Mucosa of descending colon (tissue), 3 donors: ENCODE results near the gene PILRA. TPM values are rescaled to one million over a fixed set of nuclear protein-coding genes. Genes with fewer than 3 reads are reported as not detected.
"Not testable (repeated sequence)": the region's sequence is repeated elsewhere in the genome, so short reads cannot be mapped to it uniquely, and the experiment has no call there.

Experiments
- ATAC-seq: fragments of 200-7000 bp; cut with Tn5 transposase; one replicate; pipeline ENCODE4 v1.9.1; 2020; ENCODE audit warnings: mild to moderate bottlenecking, moderate library complexity
- DNase-seq, 3 donors: peaks; one replicate each; pipeline ENCODE4 v3.0.0-alpha.2; 2020
- H3K36me3 ChIP-seq: fragments of 200-600 bp; one replicate; pipeline ENCODE4 v1.8.0; 2021; ENCODE audit warnings: low read depth, mild to moderate bottlenecking
- H3K4me1 ChIP-seq: fragments of 200-600 bp; one replicate; pipeline ENCODE4 v1.8.0; 2021; ENCODE audit warnings: low read depth, mild to moderate bottlenecking
- H3K4me3 ChIP-seq: fragments of 200-600 bp; one replicate; pipeline ENCODE4 v1.8.0; 2021; ENCODE audit warnings: mild to moderate bottlenecking
- H3K9me3 ChIP-seq: fragments of 200-600 bp; one replicate; pipeline ENCODE4 v1.8.0; 2021; ENCODE audit warnings: mild to moderate bottlenecking
- intact Hi-C, 2 donors: fragments of 100-400 bp; cut with DNase I in 1 of 2; cut with micrococcal nuclease in 1 of 2; formaldehyde crosslinking; loops; one replicate each; pipeline versions ENCODE4 v1.11.0 to v1.11.1; 2022; cut with DNase I, micrococcal nuclease
- total RNA-seq, 3 donors: library from RNA; stranded (reverse); fragmentation: NEBNext Ultra II Directional in 2 of 3; extraction: Animal tissue kit (Norgen Biotek cat#: 25700) in 2 of 3; gene quantifications; one replicate each; pipeline versions ENCODE4 v1.2.1 to v1.2.4, GENCODE V29; 2021 to 2023
- TF ChIP-seq, protein P1 (sequence below): fragments of 200-600 bp; IDR thresholded peaks from one replicate; pipeline ENCODE4 v1.8.0; 2022; ENCODE audit warnings: antibody characterized with exemption, mild to moderate bottlenecking
- donor health status: DM: no; HTN: no; CAD: no; lungs with moderate emphysema.
- donor health status: DM: no; HTN: no; CAD: no.
- donor health status: DM: no; HTN: yes; CAD: no.

Gene PILRA
- total RNA-seq, 3 donors from 2014 or later, result 4.2 to 15.9 (median 7.8) TPM

DNA sequence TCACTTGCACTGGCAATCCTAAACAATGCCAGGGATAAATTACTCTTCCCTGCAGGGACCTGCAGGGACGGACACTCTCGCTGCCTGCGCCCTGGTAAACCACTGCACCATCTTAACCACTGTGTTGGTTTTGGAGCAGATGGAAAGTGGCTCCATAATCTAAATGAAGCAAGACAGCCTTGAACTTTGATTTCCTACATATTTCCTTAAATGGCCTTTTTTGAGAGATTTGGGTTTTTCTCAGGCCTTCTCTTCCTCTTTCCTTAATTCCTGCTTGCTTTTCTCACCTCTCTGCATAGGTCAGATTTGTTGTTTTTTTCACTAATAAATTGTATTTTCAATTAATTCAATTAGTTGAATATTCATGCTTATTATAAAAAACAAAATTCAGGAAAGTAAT is 2.8 kb downstream of the PILRA start:
- Histone ChIP-seq H3K4me3 (no peak overlapping the region), H3K36me3 (no peaks in the 10 kb centered on the region), H3K9me3 (no peaks in the 10 kb centered on the region), H3K4me1 (peaks cover 6% of the 10 kb centered on the region)
- intact Hi-C loops, result no loop called here
- ATAC-seq, result no peak
- DNase-seq, result no peak
- TF ChIP-seq, protein P1, sequence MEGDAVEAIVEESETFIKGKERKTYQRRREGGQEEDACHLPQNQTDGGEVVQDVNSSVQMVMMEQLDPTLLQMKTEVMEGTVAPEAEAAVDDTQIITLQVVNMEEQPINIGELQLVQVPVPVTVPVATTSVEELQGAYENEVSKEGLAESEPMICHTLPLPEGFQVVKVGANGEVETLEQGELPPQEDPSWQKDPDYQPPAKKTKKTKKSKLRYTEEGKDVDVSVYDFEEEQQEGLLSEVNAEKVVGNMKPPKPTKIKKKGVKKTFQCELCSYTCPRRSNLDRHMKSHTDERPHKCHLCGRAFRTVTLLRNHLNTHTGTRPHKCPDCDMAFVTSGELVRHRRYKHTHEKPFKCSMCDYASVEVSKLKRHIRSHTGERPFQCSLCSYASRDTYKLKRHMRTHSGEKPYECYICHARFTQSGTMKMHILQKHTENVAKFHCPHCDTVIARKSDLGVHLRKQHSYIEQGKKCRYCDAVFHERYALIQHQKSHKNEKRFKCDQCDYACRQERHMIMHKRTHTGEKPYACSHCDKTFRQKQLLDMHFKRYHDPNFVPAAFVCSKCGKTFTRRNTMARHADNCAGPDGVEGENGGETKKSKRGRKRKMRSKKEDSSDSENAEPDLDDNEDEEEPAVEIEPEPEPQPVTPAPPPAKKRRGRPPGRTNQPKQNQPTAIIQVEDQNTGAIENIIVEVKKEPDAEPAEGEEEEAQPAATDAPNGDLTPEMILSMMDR, result no peak

DNA sequence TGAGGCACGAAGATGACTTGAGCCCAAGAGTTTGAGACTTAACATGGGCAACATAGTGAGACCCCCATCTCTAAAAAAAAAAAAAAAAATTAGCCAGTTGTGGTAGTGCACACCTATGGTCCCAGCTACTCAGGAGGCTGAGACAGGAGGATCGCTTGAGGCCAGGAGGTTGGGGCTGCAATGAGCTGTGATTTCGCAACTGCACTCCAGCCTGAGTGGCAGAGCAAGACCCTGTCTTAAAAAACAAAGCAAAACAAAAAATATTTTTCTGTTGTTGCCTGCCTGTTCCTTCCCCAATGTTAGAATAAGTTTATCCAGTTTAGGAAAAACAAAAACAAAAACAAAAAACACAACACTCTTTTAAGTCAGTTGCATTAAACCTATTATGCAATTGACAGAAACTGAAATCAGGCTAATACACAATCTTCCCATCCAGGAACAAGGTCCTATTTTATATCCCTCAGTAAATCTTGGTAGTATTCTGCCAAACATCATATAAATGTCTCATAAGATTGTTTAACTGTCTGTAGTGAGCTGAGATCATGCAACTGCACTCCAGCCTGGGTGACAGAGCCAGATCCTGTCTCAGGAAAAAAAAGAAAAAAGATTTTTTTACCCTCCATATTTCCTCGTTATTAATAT is 4.9 kb downstream of the PILRA start:
- DNase-seq (no peak), ATAC-seq (peak; percentile 67)
- Histone ChIP-seq H3K4me3 (no peak overlapping the region), H3K36me3 (no peaks in the 10 kb centered on the region), H3K9me3 (no peaks in the 10 kb centered on the region), H3K4me1 (peaks cover 6% of the 10 kb centered on the region)
- intact Hi-C loops, result no loop called here
- TF ChIP-seq, protein P1, result no peak

DNA sequence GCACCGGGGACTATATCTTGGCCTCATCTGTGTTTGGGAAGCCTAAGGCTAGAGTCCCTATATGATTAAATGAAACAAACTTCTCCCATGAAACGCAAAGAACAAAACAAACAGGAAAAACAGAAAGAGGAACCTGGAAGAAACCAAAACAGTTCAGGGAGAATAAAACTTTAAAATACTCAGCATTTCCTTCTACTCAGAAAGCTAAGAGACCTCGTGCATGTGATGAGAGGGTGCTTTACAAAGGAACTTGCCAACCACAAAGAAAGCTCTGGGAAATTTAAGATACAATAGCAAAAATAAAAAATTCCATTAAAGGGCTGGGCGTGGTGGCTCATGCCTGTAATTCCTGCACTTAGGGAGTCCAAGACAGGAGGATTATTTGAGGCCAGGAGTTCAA is 6.9 kb downstream of the PILRA start:
- no peak for ATAC-seq
- DNase-seq, result no peak

DNA sequence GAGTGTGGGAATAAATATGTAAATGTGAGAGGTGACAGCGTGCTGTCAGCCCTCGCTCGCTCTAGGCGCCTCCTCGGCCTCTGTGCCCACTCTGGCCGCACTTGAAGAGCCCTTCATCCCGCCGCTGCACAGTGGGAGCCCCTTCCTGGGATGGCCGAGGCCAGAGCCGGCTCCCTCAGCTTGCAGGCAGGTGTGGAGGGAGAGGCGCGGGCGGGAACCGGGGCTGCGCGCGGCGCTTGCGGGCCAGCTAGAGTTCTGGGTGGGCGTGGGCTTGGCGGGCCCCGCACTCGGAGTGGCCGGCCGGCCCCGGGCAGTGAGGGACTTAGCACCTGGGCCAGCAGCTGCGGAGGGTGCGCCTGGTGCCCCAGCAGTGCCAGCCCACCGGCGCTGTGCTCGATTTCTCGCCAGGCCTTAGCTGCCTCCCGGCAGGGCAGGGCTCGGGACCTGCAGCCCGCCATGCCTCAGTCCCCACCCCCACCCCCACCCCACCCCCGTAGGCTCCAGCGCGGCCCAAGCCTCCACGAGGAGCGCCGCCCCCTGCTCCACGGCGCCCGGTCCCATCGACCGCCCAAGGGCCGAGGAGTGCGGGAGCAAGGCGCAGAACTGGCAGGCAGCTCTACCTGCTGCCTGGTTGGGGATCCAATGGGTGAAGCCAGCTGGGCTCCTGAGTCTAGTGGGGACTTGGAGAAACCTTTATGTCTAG is 8.4 kb downstream of the PILRA start:
- intact Hi-C loops, ATAC-seq, H3K9me3 ChIP-seq, H3K4me1 ChIP-seq, H3K36me3 ChIP-seq, H3K4me3 ChIP-seq, DNase-seq: not testable (repeated sequence)

More for the DNA sequence above, 6.9 kb downstream of the PILRA start:
- intact Hi-C loops, result no loop called here
- H3K4me3 ChIP-seq, result no peak overlapping the region
- TF ChIP-seq, protein P1, result no peak
- H3K9me3 ChIP-seq, result no peaks in the 10 kb centered on the region
- H3K36me3 ChIP-seq, result no peaks in the 10 kb centered on the region
- H3K4me1 ChIP-seq, result peaks cover 6% of the 10 kb centered on the region

DNA sequence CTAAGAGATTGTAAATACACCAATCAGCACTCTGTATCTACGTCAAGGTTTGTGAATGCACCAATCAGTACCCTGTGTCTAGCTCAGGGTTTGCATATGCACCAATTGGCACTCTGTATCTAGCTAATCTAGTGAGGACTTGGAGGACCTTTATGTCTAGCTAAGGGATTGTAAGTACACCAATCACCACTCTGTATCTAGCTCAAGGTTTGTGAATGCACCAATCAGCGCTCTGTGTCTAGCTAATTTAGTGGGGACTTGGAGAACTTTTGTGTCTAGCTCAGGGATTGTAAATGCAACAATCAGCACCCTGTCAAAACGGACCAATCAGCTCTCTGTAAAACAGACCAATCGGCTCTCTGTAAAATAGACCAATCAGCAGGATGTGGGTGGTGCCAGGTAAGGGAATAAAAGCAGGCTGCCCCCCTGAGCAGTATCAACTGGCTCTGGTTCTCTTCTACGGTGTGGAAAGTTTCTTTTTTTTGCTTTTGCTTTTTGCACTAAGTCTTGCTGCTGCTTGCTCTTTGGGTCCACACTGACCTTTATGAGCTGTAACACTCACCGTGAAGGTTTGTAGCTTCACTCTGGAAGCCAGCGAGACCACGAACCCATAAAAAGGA is 9.1 kb downstream of the PILRA start:
- H3K4me1 ChIP-seq, intact Hi-C loops, DNase-seq, H3K4me3 ChIP-seq, H3K9me3 ChIP-seq, ATAC-seq, H3K36me3 ChIP-seq: not testable (repeated sequence)

DNA sequence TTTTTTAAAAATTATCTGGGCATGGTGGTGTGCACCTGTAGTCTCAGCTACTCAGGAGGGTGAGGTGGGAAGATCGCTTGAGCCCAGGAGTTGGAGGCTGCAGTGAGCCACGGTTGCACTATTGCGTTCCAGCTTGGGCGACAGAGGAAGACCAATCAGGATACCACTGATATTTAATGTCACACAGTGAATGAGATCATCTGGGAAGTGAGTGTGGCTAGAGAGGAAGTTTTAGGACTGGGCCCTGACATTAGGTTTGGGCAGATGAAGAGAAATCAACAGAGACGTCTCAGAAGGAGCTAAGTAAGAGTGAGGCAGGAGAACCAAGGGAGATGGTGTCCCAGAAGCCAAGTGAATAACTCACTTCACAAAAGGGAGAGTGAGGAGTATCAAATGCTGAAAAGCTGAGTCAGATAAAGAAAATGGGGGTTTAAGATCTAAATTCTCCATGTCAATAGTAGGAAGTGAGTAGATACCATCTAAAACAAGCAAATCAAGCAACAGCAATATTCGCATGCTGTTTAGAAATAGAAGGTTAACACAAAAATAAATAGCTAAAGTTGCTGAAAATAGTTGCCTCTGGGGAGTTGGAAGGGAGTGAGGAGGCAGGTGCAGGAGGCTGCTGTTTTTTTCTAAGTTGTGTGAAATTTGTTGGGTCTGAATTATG is 11.5 kb downstream of the PILRA start:
- intact Hi-C loops, result no loop called here
- DNase-seq, result no peak
- Histone ChIP-seq H3K4me3 (no peak overlapping the region), H3K36me3 (no peaks in the 10 kb centered on the region), H3K4me1 (no peaks in the 10 kb centered on the region), H3K9me3 (no peaks in the 10 kb centered on the region)
- ATAC-seq, result no peak
- TF ChIP-seq, protein P1, result no peak
